Progenitor cell of endocrine pancreas (in vitro differentiated cells): ENCODE data around the gene BTBD3. TPM values are rescaled to one million over a fixed set of nuclear protein-coding genes. Genes with fewer than 3 reads are reported as not detected.

Experiments
- DNase-seq: peaks from one replicate; pipeline ENCODE4 v3.0.0; 2021; ENCODE audit warnings: low spot score; ENCODE audit not compliant: unreplicated experiment
- H3K27ac Mint-ChIP-seq: 2 replicates; pipeline ENCODE4 v1.8.0; 2021; ENCODE audit warnings: mild to moderate bottlenecking, moderate library complexity, mixed read lengths
- H3K27me3 Mint-ChIP-seq: 2 replicates; pipeline ENCODE4 v1.8.0; 2021; ENCODE audit warnings: mixed read lengths
- H3K36me3 Mint-ChIP-seq: 2 replicates; pipeline ENCODE4 v1.8.0; 2022; ENCODE audit warnings: mixed read lengths; ENCODE audit not compliant: insufficient read depth
- H3K4me1 Mint-ChIP-seq: 2 replicates; pipeline ENCODE4 v1.8.0; 2021; ENCODE audit warnings: low read depth, mixed read lengths
- H3K4me3 Mint-ChIP-seq: 2 replicates; pipeline ENCODE4 v1.8.0; 2021; ENCODE audit warnings: low read depth, mild to moderate bottlenecking, moderate library complexity, mixed read lengths
- H3K9me3 Mint-ChIP-seq: 2 replicates; pipeline ENCODE4 v1.8.0; 2021; ENCODE audit warnings: low read depth, mixed read lengths
- CTCF ChIP-seq: fragments of 200-600 bp; sonication (generic); IDR thresholded peaks from one replicate; pipeline ENCODE4 v1.5.0; 2021; ENCODE audit warnings: antibody characterized with exemption, mild to moderate bottlenecking; ENCODE audit not compliant: unreplicated experiment
- total RNA-seq: library from RNA; stranded (reverse); gene quantifications from 2 replicates; pipeline ENCODE4 v1.2.1, GENCODE V29; 2021

The BTBD3 gene
- total RNA-seq, 1 donor from 2014 or later = 98.9 TPM

- H3K27ac Mint-ChIP-seq = no peak overlapping the region
- H3K36me3 Mint-ChIP-seq = no peaks in the 10 kb centered on the region
- TF ChIP-seq CTCF = no peak
- no peak overlapping the region for H3K4me3 Mint-ChIP-seq
- no peaks in the 10 kb centered on the region for H3K9me3 Mint-ChIP-seq
- H3K27me3 Mint-ChIP-seq = no peaks in the 10 kb centered on the region
- no peak for DNase-seq
- H3K4me1 Mint-ChIP-seq = no peaks in the 10 kb centered on the region
These were observed 31.1 kb downstream of the BTBD3 start for GRCh38 chr20:11948806-11949205.

DNA sequence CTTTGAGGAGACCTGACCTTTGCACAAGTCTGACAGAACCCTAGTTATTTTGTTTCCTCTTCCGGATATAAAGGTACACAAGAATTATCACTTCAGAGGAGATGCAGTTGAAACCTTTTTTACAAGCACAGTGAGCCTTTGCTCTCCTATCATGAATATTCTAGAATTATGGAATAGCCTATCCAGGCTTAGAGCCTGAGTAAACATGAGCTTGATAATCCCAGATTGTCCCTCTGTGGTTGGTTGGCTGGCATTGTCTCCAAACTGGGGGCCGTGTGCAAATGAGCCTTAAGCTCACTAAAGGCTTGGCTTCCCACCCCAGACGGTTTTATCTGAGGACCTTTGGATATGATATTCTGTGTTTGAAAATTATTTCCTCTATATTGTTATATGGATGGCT lies 32.0 kb downstream of the BTBD3 start:
- H3K36me3 Mint-ChIP-seq = no peaks in the 10 kb centered on the region
- no peaks in the 10 kb centered on the region for H3K4me1 Mint-ChIP-seq
- peaks cover 5% of the 10 kb centered on the region for H3K9me3 Mint-ChIP-seq
- DNase-seq = no peak
- no peak overlapping the region for H3K4me3 Mint-ChIP-seq
- H3K27me3 Mint-ChIP-seq = no peaks in the 10 kb centered on the region
- TF ChIP-seq CTCF = no peak
- no peak overlapping the region for H3K27ac Mint-ChIP-seq

GRCh38 chr20:11951696-11952095 lies 34.0 kb downstream of the BTBD3 start:
- no peak for TF ChIP-seq CTCF
- Mint-ChIP-seq H3K9me3 (peaks cover 7% of the 10 kb centered on the region), H3K4me1 (no peaks in the 10 kb centered on the region), H3K36me3 (no peaks in the 10 kb centered on the region), H3K4me3 (no peak overlapping the region), H3K27ac (no peak overlapping the region), H3K27me3 (no peaks in the 10 kb centered on the region)
- DNase-seq = no peak

DNA sequence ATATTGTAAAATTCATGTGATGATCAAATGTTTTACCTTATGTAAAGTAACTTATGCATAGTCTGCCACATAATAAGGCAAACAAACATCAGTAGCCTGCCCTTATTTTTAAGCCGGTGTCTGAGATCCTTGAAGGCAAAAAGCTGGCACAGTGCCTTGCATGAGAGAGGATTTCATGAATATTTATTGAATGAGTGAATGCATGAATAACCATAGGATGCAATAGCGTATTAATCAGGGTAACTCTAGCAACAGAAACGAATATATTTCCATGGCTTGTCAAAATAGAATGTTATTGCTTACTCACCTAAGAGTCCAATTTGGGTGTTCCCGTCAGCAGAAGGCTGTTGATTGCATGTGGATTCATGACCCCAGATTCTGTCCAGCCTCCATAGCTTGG lies 34.9 kb downstream of the BTBD3 start:
- H3K27me3 Mint-ChIP-seq = no peaks in the 10 kb centered on the region

DNA sequence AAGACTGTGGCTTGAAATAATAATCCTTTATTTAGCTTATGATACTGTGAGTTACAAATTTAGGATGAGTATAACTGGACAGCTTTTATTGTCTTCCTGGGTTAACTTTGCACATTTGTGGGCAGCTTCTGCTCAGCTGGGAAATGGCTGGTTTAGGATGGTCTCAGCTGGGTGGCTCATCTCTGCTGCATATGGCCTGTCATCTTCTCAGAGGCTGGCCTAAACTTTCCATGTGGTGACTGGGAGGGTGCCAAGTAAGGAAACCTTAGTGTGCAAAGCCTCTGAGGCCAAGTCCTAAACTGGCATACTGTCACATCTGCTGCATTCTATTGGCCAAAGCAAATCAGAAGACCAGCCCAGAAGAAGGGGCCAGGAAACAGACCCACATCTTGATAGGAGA lies 40.2 kb downstream of the BTBD3 start:
- TF ChIP-seq CTCF = no peak
- Mint-ChIP-seq H3K4me3 (no peak overlapping the region), H3K36me3 (no peaks in the 10 kb centered on the region), H3K9me3 (peaks cover 7% of the 10 kb centered on the region), H3K4me1 (no peaks in the 10 kb centered on the region), H3K27ac (no peak overlapping the region), H3K27me3 (peaks cover 7% of the 10 kb centered on the region)
- no peak for DNase-seq

More for the DNA sequence above, 34.9 kb downstream of the BTBD3 start:
- no peak for TF ChIP-seq CTCF
- H3K4me1 Mint-ChIP-seq = no peaks in the 10 kb centered on the region
- no peak overlapping the region for H3K4me3 Mint-ChIP-seq
- peaks cover 7% of the 10 kb centered on the region for H3K9me3 Mint-ChIP-seq
- no peak overlapping the region for H3K27ac Mint-ChIP-seq
- DNase-seq = no peak
- no peaks in the 10 kb centered on the region for H3K36me3 Mint-ChIP-seq
